Raji (cell line): ENCODE data around the gene BRI3BP.
A peak's percentile ranks its signal among the peaks of the same experiment; 100 is the strongest.

Experiments
- POLR2A ChIP-seq: IDR thresholded peaks from 2 replicates; pipeline ENCODE4 v1.6.1; 2011; ENCODE audit warnings: low read depth, low read length, control low read depth; ENCODE audit not compliant: insufficient read depth

The BRI3BP gene

DNA sequence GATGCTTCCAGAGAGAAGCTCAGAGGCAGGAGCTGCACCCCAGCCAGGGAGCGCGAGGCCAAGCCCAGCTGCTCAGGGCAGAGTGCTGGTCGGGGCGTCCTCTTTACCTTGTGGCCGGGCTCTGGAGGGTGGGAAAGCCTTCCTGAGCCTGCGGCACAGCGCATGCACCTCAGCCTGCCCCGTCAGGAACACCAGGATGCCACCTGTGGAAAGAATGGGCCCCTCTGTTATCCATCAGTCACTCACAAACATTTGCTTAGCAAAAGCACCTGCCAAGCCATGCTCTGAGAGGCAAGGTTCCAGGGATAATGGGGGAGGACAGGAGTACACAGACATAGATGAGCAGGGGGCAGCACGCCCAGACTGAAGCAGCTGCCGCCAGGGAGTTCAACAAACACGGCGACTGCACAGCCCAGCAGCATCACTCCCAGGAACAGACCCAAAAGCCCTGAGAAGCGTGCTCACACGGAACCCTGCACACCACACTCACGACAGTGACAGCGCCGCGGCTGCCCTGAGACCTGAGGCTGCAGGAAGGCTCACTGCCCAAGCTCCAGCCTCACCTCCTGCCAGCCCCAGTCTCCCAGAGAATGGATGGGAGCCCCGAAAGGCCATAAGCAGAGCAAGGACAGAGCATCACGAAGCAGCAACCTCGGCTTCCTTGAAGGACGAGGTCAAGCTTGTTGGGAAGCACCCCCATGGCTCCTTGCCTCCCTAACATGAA lies 26.3 kb upstream of the BRI3BP start:
- no peak for TF ChIP-seq POLR2A

GRCh38 chr12:124968656-124969055 lies 24.8 kb upstream of the BRI3BP start:
- no peak for TF ChIP-seq POLR2A

GRCh38 chr12:124970647-124971402 lies 22.6 kb upstream of the BRI3BP start:
- TF ChIP-seq POLR2A: no peak

- no peak for TF ChIP-seq POLR2A
These were observed 21.8 kb upstream of the BRI3BP start for GRCh38 chr12:124971603-124972002.

DNA sequence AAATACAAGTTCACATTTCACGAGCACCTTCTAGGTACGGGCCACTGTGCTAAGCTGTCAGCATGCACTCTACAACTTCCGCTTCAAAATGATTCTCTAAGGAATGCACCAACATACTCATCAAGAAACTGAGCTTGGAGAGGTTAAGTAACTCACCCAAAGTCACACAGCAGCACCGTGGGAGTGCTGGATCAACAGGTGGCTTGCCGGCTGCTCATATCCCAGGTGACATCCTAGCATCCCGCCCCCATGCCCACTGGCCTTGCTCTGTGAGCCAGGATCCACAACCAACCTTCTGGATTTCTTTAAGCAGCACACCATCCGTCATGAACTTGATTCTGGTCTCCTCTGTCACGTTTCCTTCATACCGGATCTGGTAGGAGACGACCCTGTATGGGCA lies 21.2 kb upstream of the BRI3BP start:
- no peak for TF ChIP-seq POLR2A

- no peak for TF ChIP-seq POLR2A
These were observed 18.2 kb upstream of the BRI3BP start for GRCh38 chr12:124975276-124975675.

- TF ChIP-seq POLR2A: no peak
These were observed 16.4 kb upstream of the BRI3BP start for GRCh38 chr12:124976999-124977398.

DNA sequence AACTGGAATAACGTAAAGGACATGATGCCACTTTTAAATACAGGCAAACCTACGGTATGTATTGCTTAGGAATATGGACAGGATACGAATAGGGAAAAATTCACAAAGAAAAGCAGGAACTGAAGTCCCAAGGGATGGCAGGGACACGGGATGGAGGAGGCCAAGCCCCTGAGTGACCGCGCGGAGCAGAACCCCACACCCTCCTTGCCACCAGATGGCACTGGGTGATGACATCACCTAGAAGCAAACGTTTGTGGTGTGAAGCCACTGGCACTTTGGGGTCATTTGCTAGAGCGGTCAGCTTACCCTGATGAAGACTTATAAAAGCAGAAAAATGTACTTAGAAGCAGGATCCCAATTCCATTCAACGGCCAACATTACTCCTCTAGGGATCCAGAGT lies 13.9 kb upstream of the BRI3BP start:
- no peak for TF ChIP-seq POLR2A

DNA sequence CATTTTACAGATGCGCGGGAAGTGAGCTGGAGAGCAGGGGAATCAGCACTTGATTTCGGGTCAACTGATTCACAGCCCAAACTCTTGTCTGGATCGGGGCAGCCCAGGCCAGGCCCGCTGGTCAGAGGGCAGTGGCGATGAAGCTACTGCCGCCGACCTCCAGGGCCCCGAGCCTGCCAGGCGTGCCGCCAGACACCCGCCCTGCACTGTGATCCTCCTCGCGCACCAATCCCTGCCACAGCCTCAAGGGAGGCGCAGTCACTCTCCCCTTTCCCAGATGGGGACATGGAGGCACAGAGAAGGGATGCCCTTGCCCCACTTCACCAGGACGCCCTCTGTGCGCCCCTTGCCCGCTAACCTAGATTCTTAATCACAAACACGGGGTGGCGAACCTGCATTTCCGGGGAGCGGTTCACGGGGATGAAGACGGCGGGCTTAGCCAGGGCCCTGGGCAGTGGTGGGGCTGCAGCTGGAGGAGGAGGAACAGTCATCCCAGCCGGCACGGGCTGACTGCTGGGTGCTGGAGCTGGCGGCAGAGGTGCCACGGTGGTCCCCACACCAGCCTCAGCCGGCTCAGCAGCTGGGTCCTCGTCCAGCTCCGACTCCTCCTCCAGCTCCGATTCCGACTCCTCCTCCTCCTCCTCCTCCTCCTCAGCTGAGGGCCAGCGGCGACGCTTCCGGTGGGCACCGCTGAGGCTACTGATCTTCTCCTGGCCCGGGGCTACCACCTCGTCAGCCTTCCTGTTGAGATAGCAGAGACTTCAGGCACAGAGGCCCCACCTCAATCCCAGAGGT lies 13.2 kb upstream of the BRI3BP start:
- TF ChIP-seq POLR2A: no peak

DNA sequence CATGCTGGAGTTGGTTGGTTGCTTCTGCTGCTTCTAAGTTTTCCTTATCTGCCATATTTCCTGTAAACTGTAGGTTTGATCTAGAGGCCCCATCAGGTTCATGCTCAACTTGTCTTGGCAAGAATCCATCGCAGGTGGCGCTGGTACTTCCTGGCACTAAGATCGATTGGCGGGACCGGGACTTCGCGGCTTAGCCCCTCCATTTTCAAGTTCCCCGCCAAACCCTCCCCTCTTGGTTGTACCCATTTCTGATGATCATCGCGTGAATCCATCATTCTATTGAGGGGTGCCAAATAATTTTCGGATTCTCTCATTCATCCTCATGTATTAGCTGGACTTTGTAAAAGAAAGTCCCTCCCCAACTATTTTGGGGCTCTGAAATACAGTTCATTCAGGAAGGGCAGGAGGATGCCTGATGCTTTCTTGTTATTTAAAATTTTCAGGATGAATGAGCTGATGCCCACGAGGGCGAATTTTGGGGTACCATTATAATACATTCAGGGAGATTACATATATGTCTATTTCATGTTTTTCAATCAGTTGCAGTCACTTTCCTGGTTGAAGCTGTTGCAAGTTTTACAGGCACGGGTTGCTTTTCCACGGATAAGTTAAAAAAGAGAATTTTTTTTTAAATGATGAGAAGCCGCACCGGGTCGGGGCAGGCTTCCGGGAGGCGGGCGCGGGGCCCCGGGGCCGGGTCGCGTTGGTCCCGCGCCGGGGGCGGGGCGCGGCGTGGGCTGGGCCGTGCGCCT lies 395 bp upstream of the BRI3BP start:
- TF ChIP-seq POLR2A: peak; percentile 51

GRCh38 chr12:124994437-124994975 lies 1.1 kb downstream of the BRI3BP start:
- TF ChIP-seq POLR2A: peak; percentile 57; the same call in 1 of the 2 replicates

DNA sequence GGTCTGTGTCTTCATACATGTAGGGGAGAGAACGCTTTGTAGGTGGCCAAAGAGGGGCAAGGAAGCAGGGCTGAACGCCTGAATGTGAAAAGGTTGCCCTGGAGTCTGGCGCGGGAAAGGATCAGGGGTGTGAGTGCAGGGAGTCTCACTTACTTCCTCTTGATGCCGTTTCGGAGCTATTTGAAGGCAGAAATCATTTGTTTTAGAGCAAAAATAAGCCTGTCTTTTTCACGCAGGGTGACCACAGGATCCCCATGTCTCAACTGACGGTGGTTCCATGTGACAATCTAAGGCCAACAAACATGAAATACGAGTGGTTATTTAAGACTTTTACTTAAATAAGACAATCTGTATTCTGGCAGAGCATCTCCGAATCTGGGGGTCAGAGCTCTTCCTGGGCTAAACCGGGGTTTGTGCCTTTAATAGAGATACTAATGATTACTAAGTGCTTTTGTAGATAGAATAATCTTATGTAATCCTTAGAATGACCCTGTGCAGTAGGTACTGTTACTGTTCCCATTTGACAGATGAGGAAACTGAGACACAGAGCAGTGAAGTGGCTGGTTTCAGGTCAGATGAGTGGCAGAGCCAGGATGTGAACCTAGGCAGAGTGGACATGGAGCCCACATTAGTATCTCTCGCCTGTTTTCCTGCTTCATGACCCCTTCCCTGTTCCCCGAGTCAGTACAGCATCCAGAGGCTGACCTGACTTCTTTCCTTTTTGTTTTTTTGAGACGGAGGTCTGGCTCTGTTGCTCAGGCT lies 1.9 kb downstream of the BRI3BP start:
- TF ChIP-seq POLR2A: no peak; the same call in 1 of the 2 replicates

- TF ChIP-seq POLR2A: no peak
These were observed 5.3 kb downstream of the BRI3BP start for GRCh38 chr12:124998705-124999104.

DNA sequence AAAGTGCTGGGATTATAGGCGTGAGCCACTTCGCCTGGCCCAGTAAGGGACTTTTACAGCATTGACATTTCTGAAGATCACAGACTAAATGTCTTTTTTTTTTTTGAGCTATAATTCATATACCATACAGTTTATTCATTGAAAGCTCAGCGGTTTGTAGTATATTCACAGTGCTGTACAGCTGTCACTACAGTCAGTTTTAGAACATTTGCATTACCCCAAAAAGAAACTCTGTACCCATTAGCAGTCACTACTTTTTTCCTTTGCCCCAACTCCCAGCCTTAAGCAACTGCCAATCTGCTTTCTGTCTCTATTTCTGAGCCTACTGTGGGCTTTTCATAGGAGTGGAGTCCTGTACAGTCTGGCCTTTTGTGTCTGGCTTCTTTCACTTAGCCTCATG lies 8.2 kb downstream of the BRI3BP start:
- TF ChIP-seq POLR2A: no peak

- no peak for TF ChIP-seq POLR2A
These were observed 9.6 kb downstream of the BRI3BP start for GRCh38 chr12:125003021-125003420.

DNA sequence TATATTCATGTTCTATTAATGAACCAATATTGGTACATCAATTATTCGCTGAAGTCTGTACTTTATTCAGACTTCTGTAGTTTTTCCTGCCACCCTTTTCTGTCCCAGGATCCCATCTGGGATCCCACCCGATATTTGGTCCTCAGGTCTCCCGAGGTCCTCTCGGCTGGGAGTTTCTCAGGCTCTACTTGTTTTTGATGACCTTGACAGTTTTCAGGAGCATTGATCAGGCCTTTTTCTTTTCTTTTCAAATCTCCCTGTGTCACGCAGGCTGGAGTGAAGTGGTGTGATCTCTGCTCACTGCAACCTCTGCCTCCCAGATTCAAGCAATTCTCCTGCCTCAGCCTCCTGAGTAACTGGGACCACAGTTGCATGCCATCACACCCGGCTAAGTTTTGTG lies 11.2 kb downstream of the BRI3BP start:
- TF ChIP-seq POLR2A: no peak
